Measurements from ENCODE around the gene CACNA1B.

- no peak for TF ChIP-seq POLR2A (IDR thresholded peaks at IDR 0.05)
- TF ChIP-seq, protein P1, sequence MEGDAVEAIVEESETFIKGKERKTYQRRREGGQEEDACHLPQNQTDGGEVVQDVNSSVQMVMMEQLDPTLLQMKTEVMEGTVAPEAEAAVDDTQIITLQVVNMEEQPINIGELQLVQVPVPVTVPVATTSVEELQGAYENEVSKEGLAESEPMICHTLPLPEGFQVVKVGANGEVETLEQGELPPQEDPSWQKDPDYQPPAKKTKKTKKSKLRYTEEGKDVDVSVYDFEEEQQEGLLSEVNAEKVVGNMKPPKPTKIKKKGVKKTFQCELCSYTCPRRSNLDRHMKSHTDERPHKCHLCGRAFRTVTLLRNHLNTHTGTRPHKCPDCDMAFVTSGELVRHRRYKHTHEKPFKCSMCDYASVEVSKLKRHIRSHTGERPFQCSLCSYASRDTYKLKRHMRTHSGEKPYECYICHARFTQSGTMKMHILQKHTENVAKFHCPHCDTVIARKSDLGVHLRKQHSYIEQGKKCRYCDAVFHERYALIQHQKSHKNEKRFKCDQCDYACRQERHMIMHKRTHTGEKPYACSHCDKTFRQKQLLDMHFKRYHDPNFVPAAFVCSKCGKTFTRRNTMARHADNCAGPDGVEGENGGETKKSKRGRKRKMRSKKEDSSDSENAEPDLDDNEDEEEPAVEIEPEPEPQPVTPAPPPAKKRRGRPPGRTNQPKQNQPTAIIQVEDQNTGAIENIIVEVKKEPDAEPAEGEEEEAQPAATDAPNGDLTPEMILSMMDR (IDR thresholded peaks at IDR 0.05): no peak
Measured at GRCh38 chr9:138072161-138072842, 194.7 kb downstream of the CACNA1B start.

All from gastroesophageal sphincter (tissue), 3 donors.